ENCODE results near the gene RALA. TPM values are rescaled to one million over a fixed set of nuclear protein-coding genes. Genes with fewer than 3 reads are reported as not detected.

The RALA gene
- total and polyA plus RNA-seq, 7 experiments from 2014 or later = 24.8 to 48.2 (median 40.2) TPM

DNA sequence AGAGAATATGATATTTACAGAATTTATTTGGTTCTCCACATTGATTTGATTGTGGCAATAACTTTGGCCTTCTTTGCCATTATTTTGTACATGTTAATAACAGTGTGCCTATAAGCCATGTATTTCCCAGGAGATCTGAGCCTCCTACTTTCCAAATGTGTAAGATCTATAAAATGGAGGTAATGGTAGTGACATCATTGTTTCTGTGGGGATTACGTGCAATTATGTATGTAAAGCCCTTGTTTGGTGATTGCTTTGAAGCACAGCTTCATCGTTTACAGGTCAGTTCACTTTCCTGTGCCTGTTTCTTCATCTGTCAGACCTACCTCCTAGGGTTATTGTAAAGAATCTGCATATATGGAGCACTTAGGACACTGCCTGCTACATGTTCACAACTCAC lies 39.8 kb upstream of the RALA start:
- DNase-seq = no peak
- ChIA-PET CTCF (interaction anchor here (0.6 to 7.3 kb wide), 2 partner anchors 48 to 161 kb away, joined by 4 to 336 read pairs; no protein-coding TSS in a partner anchor), POLR2A (interaction anchor here (0.5 kb wide), 1 partner anchor 29 kb away, joined by 3 read pairs; no protein-coding TSS in a partner anchor)
- Mint-ChIP-seq H3K4me1 (peaks cover 2 to 27% (median 10%) of the 10 kb centered on the region in 7 donors), H3K27me3 (no peaks in the 10 kb centered on the region), H3K9me3 (no peaks in the 10 kb centered on the region), H3K4me3 (no peak overlapping the region), H3K36me3 (no peaks in the 10 kb centered on the region), H3K27ac (peak overlapping the region in 1 of 9 donors; percentile 1)
- Histone ChIP-seq H3K27ac (ENCODE audit: low read depth, low read length) (no peak overlapping the region), H3K4me3 (ENCODE audit: low read length) (no peak overlapping the region), H3K27me3 (ENCODE audit: control insufficient read depth in 2 of 2, insufficient read depth in 2 of 2, low read length in 2 of 2) (no peaks in the 10 kb centered on the region), H3K4me1 (ENCODE audit: control insufficient read depth in 2 of 2, insufficient read depth in 2 of 2, low read length in 2 of 2) (no peaks in the 10 kb centered on the region), H3K36me3 (ENCODE audit: control insufficient read depth in 2 of 3, insufficient read depth in 3 of 3, low read length in 3 of 3) (no peaks in the 10 kb centered on the region), H3K9me3 (ENCODE audit: control insufficient read depth in 2 of 3, low read length in 3 of 3) (no peaks in the 10 kb centered on the region)
- intact Hi-C loops (cut with micrococcal nuclease) = loop anchor here in 1 of 2 donors (5.0 kb wide), 1 partner anchor 109 kb away; no protein-coding TSS in a partner anchor
- no peak for ATAC-seq

GRCh38 chr7:39587393-39587792 lies 36.0 kb upstream of the RALA start:
- H3K4me3 ChIP-seq (ENCODE audit: low read length) = no peak overlapping the region
- no peaks in the 10 kb centered on the region for H3K36me3 ChIP-seq (ENCODE audit: control insufficient read depth in 2 of 3, insufficient read depth in 3 of 3, low read length in 3 of 3)
- peaks cover 5 to 11% of the 10 kb centered on the region in 2 donors for H3K4me1 ChIP-seq (ENCODE audit: control insufficient read depth in 2 of 2, insufficient read depth in 2 of 2, low read length in 2 of 2)
- Mint-ChIP-seq H3K27me3 (no peaks in the 10 kb centered on the region), H3K27ac (peak overlapping the region in 2 of 9 donors; percentile 14 to 75), H3K4me3 (no peak overlapping the region), H3K4me1 (peaks cover 5 to 48% (median 20%) of the 10 kb centered on the region in 7 donors), H3K36me3 (peaks cover 0 to 7% (median 0%) of the 10 kb centered on the region in 5 donors), H3K9me3 (peaks cover 0 to 4% (median 0%) of the 10 kb centered on the region in 11 donors)
- intact Hi-C loops (cut with micrococcal nuclease) = no loop called here
- no peak overlapping the region for H3K27ac ChIP-seq (ENCODE audit: low read depth, low read length)
- CTCF ChIA-PET = no interaction called here
- no peak for ATAC-seq
- DNase-seq = no peak
- no peaks in the 10 kb centered on the region for H3K9me3 ChIP-seq (ENCODE audit: control insufficient read depth in 2 of 3, low read length in 3 of 3)
- no peaks in the 10 kb centered on the region for H3K27me3 ChIP-seq (ENCODE audit: control insufficient read depth in 2 of 2, insufficient read depth in 2 of 2, low read length in 2 of 2)
- POLR2A ChIA-PET = interaction anchor here (0.5 to 2.6 kb wide), 2 partner anchors 36 to 142 kb away, joined by 6 to 22 read pairs; partner anchors contain the start of gene RALA

- H3K27me3 Mint-ChIP-seq = no peaks in the 10 kb centered on the region
- intact Hi-C loops (cut with micrococcal nuclease) = loop anchor here in 1 of 2 donors (2.0 kb wide), 1 partner anchor 34 kb away; the partner anchor contains the start of gene RALA
- no peaks in the 10 kb centered on the region for H3K27me3 ChIP-seq (ENCODE audit: control insufficient read depth in 2 of 2, insufficient read depth in 2 of 2, low read length in 2 of 2)
- H3K4me1 Mint-ChIP-seq = peaks cover 10 to 51% (median 26%) of the 10 kb centered on the region in 7 donors
- POLR2A ChIA-PET = interaction anchor here (0.6 to 2.6 kb wide), 7 partner anchors 8 to 361 kb away, joined by 3 to 22 read pairs (median 6); partner anchors contain the start of gene RALA
- DNase-seq (no peak), ATAC-seq (no peak)
- peaks cover 0 to 9% (median 0%) of the 10 kb centered on the region in 5 donors for H3K36me3 Mint-ChIP-seq
- peaks cover 0 to 4% (median 0%) of the 10 kb centered on the region in 11 donors for H3K9me3 Mint-ChIP-seq
- peak overlapping the region in 1 of 9 donors; percentile 75 for H3K27ac Mint-ChIP-seq
- no peaks in the 10 kb centered on the region for H3K9me3 ChIP-seq (ENCODE audit: control insufficient read depth in 2 of 3, low read length in 3 of 3)
- H3K36me3 ChIP-seq (ENCODE audit: control insufficient read depth in 2 of 3, insufficient read depth in 3 of 3, low read length in 3 of 3) = no peaks in the 10 kb centered on the region
- CTCF ChIA-PET = interaction anchor here (1.0 to 2.4 kb wide), 5 partner anchors 7 to 153 kb away, joined by 3 to 9 read pairs (median 3); no protein-coding TSS in a partner anchor
- no peak overlapping the region for H3K4me3 Mint-ChIP-seq
- no peak overlapping the region for H3K27ac ChIP-seq (ENCODE audit: low read depth, low read length)
- peaks cover 5 to 15% of the 10 kb centered on the region in 2 donors for H3K4me1 ChIP-seq (ENCODE audit: control insufficient read depth in 2 of 2, insufficient read depth in 2 of 2, low read length in 2 of 2)
- H3K4me3 ChIP-seq (ENCODE audit: low read length) = no peak overlapping the region
These were observed 35.0 kb upstream of the RALA start for GRCh38 chr7:39588416-39588815.

DNA sequence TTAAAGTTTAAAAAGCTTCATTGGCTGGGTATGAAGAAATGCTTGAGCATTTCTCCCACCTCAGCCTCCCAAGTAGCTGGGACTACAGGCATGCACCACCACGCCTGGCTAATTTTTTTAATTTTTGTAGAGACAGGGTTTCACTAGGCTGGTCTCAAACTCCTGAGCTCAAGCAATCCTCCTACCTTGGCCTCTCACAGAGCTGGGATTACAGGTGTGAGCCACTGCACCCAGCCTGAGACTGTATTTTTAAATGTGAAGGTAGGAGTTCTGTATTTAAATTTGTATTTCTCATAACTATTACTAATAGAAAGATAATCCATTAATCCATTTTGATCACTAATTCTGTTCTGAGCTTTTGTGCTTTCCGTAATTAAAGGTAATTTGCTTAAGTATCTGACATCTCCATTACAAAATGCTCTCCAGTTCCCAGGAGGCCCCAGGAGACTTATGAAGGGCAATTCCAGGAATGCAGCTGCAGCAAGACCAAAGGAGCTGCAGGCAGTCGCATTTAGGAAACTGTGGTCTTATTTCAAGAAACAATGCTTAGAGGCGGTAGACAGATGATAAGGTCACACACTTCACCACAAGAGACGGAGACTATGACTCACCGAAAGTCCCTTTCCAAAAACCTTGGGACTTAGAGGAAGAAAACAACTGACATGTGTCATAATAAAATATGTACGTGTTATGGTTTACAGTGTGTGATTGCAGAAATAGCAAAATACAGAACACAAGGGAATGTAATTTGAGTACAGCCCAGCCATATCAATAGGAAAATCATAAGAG lies 33.9 kb upstream of the RALA start:
- Mint-ChIP-seq H3K9me3 (peaks cover 0 to 12% (median 0%) of the 10 kb centered on the region in 11 donors), H3K4me1 (peaks cover 10 to 54% (median 26%) of the 10 kb centered on the region in 7 donors), H3K4me3 (peak overlapping the region in 6 of 10 donors; percentile 19 to 78 (median 52)), H3K27me3 (no peaks in the 10 kb centered on the region), H3K36me3 (peaks cover 0 to 16% (median 0%) of the 10 kb centered on the region in 5 donors), H3K27ac (peak overlapping the region in 8 of 9 donors; percentile 55 to 90 (median 77))
- ATAC-seq (peak; percentile 94), DNase-seq (peak in 8 of 9 donors; percentile 37 to 85 (median 60))
- Histone ChIP-seq H3K27me3 (ENCODE audit: control insufficient read depth in 2 of 2, insufficient read depth in 2 of 2, low read length in 2 of 2) (no peaks in the 10 kb centered on the region), H3K27ac (ENCODE audit: low read depth, low read length) (no peak overlapping the region), H3K4me3 (ENCODE audit: low read length) (no peak overlapping the region), H3K36me3 (ENCODE audit: control insufficient read depth in 2 of 3, insufficient read depth in 3 of 3, low read length in 3 of 3) (no peaks in the 10 kb centered on the region), H3K9me3 (ENCODE audit: control insufficient read depth in 2 of 3, low read length in 3 of 3) (no peaks in the 10 kb centered on the region), H3K4me1 (ENCODE audit: control insufficient read depth in 2 of 2, insufficient read depth in 2 of 2, low read length in 2 of 2) (peaks cover 5 to 15% of the 10 kb centered on the region in 2 donors)
- intact Hi-C loops (cut with micrococcal nuclease) = loop anchor here (1.0 to 2.0 kb wide), 9 partner anchors 9 to 360 kb away; partner anchors contain the start of genes RALA (in 2 of the 2) and YAE1 (in 1 of the 2)
- ChIA-PET CTCF (interaction anchor here (0.6 to 2.4 kb wide), 9 partner anchors 9 to 177 kb away, joined by 3 to 9 read pairs (median 3); partner anchors contain the start of gene RALA), POLR2A (interaction anchor here (0.9 to 2.6 kb wide), 7 partner anchors 9 to 359 kb away, joined by 3 to 22 read pairs (median 6); partner anchors contain the start of gene RALA)

DNA sequence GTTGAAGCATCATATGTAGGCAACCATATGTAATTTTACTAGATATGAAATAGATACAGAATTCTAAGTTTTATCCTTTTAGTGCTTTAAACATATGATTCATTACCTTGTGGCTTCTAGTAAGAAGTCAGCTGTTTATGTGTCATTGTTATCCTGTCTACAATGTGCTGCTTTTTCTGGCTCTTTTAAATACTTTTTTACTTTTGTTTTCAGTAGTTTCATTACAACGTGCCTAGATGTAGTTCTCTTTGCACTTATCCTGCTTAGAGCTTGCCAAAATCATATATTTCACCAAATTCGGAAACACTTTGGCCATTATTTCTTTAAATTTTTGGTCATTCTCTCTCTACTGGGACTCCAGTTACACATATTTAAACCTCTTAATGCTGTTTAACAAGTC lies 30.8 kb upstream of the RALA start:
- H3K27me3 Mint-ChIP-seq = no peaks in the 10 kb centered on the region
- intact Hi-C loops (cut with micrococcal nuclease) = no loop called here
- DNase-seq (peak in 1 of 9 donors; percentile 35), ATAC-seq (no peak)
- Histone ChIP-seq H3K4me3 (ENCODE audit: low read length) (no peak overlapping the region), H3K27ac (ENCODE audit: low read depth, low read length) (no peak overlapping the region), H3K27me3 (ENCODE audit: control insufficient read depth in 2 of 2, insufficient read depth in 2 of 2, low read length in 2 of 2) (no peaks in the 10 kb centered on the region), H3K9me3 (ENCODE audit: control insufficient read depth in 2 of 3, low read length in 3 of 3) (no peaks in the 10 kb centered on the region), H3K36me3 (ENCODE audit: control insufficient read depth in 2 of 3, insufficient read depth in 3 of 3, low read length in 3 of 3) (no peaks in the 10 kb centered on the region), H3K4me1 (ENCODE audit: control insufficient read depth in 2 of 2, insufficient read depth in 2 of 2, low read length in 2 of 2) (peaks cover 5 to 15% of the 10 kb centered on the region in 2 donors)
- peak overlapping the region in 7 of 9 donors; percentile 7 to 90 (median 63) for H3K27ac Mint-ChIP-seq
- H3K9me3 Mint-ChIP-seq = peaks cover 0 to 12% (median 0%) of the 10 kb centered on the region in 11 donors
- peak overlapping the region in 2 of 10 donors; percentile 18 to 32 for H3K4me3 Mint-ChIP-seq
- ChIA-PET POLR2A (interaction anchor here (0.6 to 1.9 kb wide), 5 partner anchors 16 to 503 kb away, joined by 3 to 9 read pairs (median 5); partner anchors contain the start of gene RALA), CTCF (interaction anchor here (1.0 kb wide), 1 partner anchor 13 kb away, joined by 3 read pairs; no protein-coding TSS in a partner anchor)
- peaks cover 0 to 16% (median 0%) of the 10 kb centered on the region in 5 donors for H3K36me3 Mint-ChIP-seq
- peaks cover 10 to 46% (median 26%) of the 10 kb centered on the region in 7 donors for H3K4me1 Mint-ChIP-seq

- H3K27me3 ChIP-seq (ENCODE audit: control insufficient read depth in 2 of 2, insufficient read depth in 2 of 2, low read length in 2 of 2) = no peaks in the 10 kb centered on the region
- peaks cover 4 to 36% (median 16%) of the 10 kb centered on the region in 7 donors for H3K4me1 Mint-ChIP-seq
- no peak overlapping the region for H3K27ac ChIP-seq (ENCODE audit: low read depth, low read length)
- H3K27me3 Mint-ChIP-seq = no peaks in the 10 kb centered on the region
- ATAC-seq = no peak
- H3K36me3 Mint-ChIP-seq = peaks cover 0 to 16% (median 0%) of the 10 kb centered on the region in 5 donors
- DNase-seq = no peak
- H3K4me1 ChIP-seq (ENCODE audit: control insufficient read depth in 2 of 2, insufficient read depth in 2 of 2, low read length in 2 of 2) = peaks cover 0 to 4% of the 10 kb centered on the region in 2 donors
- no peak overlapping the region for H3K27ac Mint-ChIP-seq
- no peak overlapping the region for H3K4me3 Mint-ChIP-seq
- no peaks in the 10 kb centered on the region for H3K9me3 ChIP-seq (ENCODE audit: control insufficient read depth in 2 of 3, low read length in 3 of 3)
- no peak overlapping the region for H3K4me3 ChIP-seq (ENCODE audit: low read length)
- H3K36me3 ChIP-seq (ENCODE audit: control insufficient read depth in 2 of 3, insufficient read depth in 3 of 3, low read length in 3 of 3) = no peaks in the 10 kb centered on the region
- intact Hi-C loops (cut with micrococcal nuclease) = no loop called here
- peaks cover 0 to 12% (median 0%) of the 10 kb centered on the region in 11 donors for H3K9me3 Mint-ChIP-seq
- ChIA-PET POLR2A (interaction anchor here (0.7 to 1.1 kb wide), 2 partner anchors 17 to 144 kb away, joined by 3 read pairs; no protein-coding TSS in a partner anchor), CTCF (interaction anchor here (0.7 kb wide), 2 partner anchors 28 to 31 kb away, joined by 3 read pairs; partner anchors contain the start of gene RALA)
These were observed 28.3 kb upstream of the RALA start for GRCh38 chr7:39594988-39595620.

All from naive thymus-derived CD4-positive, alpha-beta T cell (primary cell).